ENCODE measurements around the gene CEP104.

CEP104 gene

DNA sequence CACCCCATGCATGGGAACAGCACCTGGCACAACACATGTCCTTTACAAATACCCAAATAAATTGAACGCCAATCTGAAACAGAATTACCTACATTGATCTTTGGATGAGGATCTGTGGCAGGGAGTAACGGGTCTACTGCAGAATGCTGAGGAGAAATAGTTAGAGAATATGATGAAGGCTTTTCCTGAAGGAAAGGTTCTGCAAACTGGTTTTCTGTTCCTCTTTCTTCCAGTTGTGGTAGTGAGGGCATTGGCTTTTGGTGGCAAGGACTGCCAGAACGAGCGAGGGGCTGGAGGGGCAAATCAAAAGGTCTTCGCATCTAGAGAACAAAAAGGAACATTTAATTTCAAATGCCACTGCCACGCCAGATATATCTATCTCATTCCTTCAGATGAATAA, 19.8 kb downstream of the CEP104 start:
- Histone ChIP-seq H3K9ac (ENCODE audit: low read depth, low read length, poor library complexity) (no peak overlapping the region), H3K27me3 (ENCODE audit: control insufficient read depth in 3 of 3, insufficient read depth in 3 of 3, low read depth in 1 of 3, low read length in 3 of 3) (no peaks in the 10 kb centered on the region), H2BK5ac (ENCODE audit: low read length) (no peak overlapping the region), H3K27ac (replicated peaks; ENCODE audit: low read length) (no peak overlapping the region), H3K9me3 (replicated peaks in 1 of 2; ENCODE audit: control insufficient read depth in 2 of 2, insufficient read depth in 1 of 2, low read depth in 1 of 2, low read length in 2 of 2) (peaks cover 0 to 7% of the 10 kb centered on the region in 2 donors), H3K4me2 (ENCODE audit: insufficient read depth, low read length, poor library complexity, severe bottlenecking) (no peak overlapping the region), H3K23ac (ENCODE audit: low read depth, low read length, poor library complexity) (no peak overlapping the region), H2AK5ac (ENCODE audit: low read depth, low read length) (no peak overlapping the region), H4K8ac (ENCODE audit: low read depth, low read length) (no peak overlapping the region), H3K36me3 (replicated peaks in 1 of 2; ENCODE audit: control insufficient read depth in 2 of 2, insufficient read depth in 2 of 2, low read length in 2 of 2) (peaks cover 28 to 62% of the 10 kb centered on the region in 2 donors), H3K4me3 (ENCODE audit: low read length in 2 of 2) (no peak overlapping the region), H3K14ac (ENCODE audit: low read length) (no peak overlapping the region), H2BK15ac (ENCODE audit: low read length) (no peak overlapping the region), H2BK12ac (ENCODE audit: low read length) (no peak overlapping the region), H4K91ac (ENCODE audit: low read depth, low read length, poor library complexity) (no peak overlapping the region), H2BK120ac (ENCODE audit: low read depth, low read length) (no peak overlapping the region), H2AFZ (ENCODE audit: low read length) (no peak overlapping the region), H3K18ac (ENCODE audit: low read length) (no peak overlapping the region), H3K4ac (ENCODE audit: low read length) (no peak overlapping the region), H3K4me1 (ENCODE audit: control insufficient read depth in 2 of 2, insufficient read depth in 1 of 2, low read depth in 1 of 2, low read length in 2 of 2) (no peaks in the 10 kb centered on the region), H3K79me1 (ENCODE audit: low read depth, low read length) (no peaks in the 10 kb centered on the region)
- DNase-seq (ENCODE audit: low spot score), result no peak
- no CpG with 5 or more reads among the region's 6 CpGs for WGBS, 2 donors (ENCODE audit: extremely low coverage in 2 of 2, insufficient read length in 2 of 2, insufficient replicate concordance in 1 of 2)

- H3K14ac ChIP-seq (ENCODE audit: low read length), result no peak overlapping the region
- no peak overlapping the region for H2AK5ac ChIP-seq (ENCODE audit: low read depth, low read length)
- peaks cover 0 to 7% of the 10 kb centered on the region in 2 donors for H3K9me3 ChIP-seq (replicated peaks in 1 of 2; ENCODE audit: control insufficient read depth in 2 of 2, insufficient read depth in 1 of 2, low read depth in 1 of 2, low read length in 2 of 2)
- no peak overlapping the region for H3K18ac ChIP-seq (ENCODE audit: low read length)
- no peak overlapping the region for H3K4me2 ChIP-seq (ENCODE audit: insufficient read depth, low read length, poor library complexity, severe bottlenecking)
- H4K8ac ChIP-seq (ENCODE audit: low read depth, low read length), result no peak overlapping the region
- H2BK5ac ChIP-seq (ENCODE audit: low read length), result no peak overlapping the region
- H3K4ac ChIP-seq (ENCODE audit: low read length), result no peak overlapping the region
- H2AFZ ChIP-seq (ENCODE audit: low read length), result no peak overlapping the region
- DNase-seq (ENCODE audit: low spot score), result no peak
- no peaks in the 10 kb centered on the region for H3K4me1 ChIP-seq (ENCODE audit: control insufficient read depth in 2 of 2, insufficient read depth in 1 of 2, low read depth in 1 of 2, low read length in 2 of 2)
- H2BK15ac ChIP-seq (ENCODE audit: low read length), result no peak overlapping the region
- peak overlapping the region; percentile 51 for H3K9ac ChIP-seq (ENCODE audit: low read depth, low read length, poor library complexity)
- H3K36me3 ChIP-seq (replicated peaks in 1 of 2; ENCODE audit: control insufficient read depth in 2 of 2, insufficient read depth in 2 of 2, low read length in 2 of 2), result peaks cover 31 to 70% of the 10 kb centered on the region in 2 donors
- H2BK12ac ChIP-seq (ENCODE audit: low read length), result no peak overlapping the region
- no peak overlapping the region for H3K27ac ChIP-seq (replicated peaks; ENCODE audit: low read length)
- no CpG with 5 or more reads among the region's 11 CpGs for WGBS, 2 donors (ENCODE audit: extremely low coverage in 2 of 2, insufficient read length in 2 of 2, insufficient replicate concordance in 1 of 2)
- no peaks in the 10 kb centered on the region for H3K27me3 ChIP-seq (ENCODE audit: control insufficient read depth in 3 of 3, insufficient read depth in 3 of 3, low read depth in 1 of 3, low read length in 3 of 3)
- H3K4me3 ChIP-seq (ENCODE audit: low read length in 2 of 2), result no peak overlapping the region
- no peak overlapping the region for H3K23ac ChIP-seq (ENCODE audit: low read depth, low read length, poor library complexity)
- no peaks in the 10 kb centered on the region for H3K79me1 ChIP-seq (ENCODE audit: low read depth, low read length)
- no peak overlapping the region for H4K91ac ChIP-seq (ENCODE audit: low read depth, low read length, poor library complexity)
- no peak overlapping the region for H2BK120ac ChIP-seq (ENCODE audit: low read depth, low read length)
Observed at GRCh38 chr1:3836421-3836820, 20.6 kb downstream of the CEP104 start.

DNA sequence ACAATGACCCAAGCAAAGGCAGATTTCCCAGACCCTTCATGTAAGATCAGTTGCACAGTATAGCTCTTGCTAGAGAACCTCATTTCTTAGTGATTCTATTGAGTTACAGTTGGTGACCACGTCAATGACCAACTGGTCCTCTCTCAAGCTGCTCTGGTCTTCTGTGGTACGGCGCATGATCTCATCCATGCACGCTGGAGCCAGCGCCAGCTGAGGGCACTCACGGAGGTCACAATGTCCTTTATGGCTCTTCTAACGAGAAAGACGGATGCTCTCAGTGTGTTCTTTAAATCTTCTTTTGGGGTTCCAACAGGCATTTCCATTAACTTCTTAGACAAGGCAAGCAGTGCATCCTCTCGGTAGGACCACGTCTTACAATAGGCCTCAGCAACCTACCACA, 22.3 kb downstream of the CEP104 start:
- Histone ChIP-seq H3K36me3 (replicated peaks in 1 of 2; ENCODE audit: control insufficient read depth in 2 of 2, insufficient read depth in 2 of 2, low read length in 2 of 2) (peaks cover 29 to 77% of the 10 kb centered on the region in 2 donors), H3K79me1 (ENCODE audit: low read depth, low read length) (no peaks in the 10 kb centered on the region), H3K23ac (ENCODE audit: low read depth, low read length, poor library complexity) (no peak overlapping the region)

DNA sequence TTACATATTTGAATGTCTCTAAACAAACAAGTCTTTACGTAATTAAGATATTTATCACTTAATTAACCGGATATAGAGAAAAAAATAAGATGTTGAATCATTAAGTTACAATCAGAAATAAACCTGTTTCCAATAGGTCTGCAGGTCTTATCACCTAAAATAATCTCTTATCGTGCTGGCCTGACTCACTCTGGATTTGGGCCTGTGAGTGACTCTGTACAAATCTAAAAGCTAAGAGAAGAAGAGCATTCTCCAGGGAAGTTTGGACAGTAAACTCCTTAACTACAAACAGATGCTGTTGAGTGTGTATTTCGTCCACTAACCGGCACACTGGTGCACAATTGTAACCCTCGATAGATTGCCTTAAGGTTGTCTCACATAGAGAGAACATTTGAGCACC, 25.3 kb downstream of the CEP104 start:
- Histone ChIP-seq H3K79me1 (ENCODE audit: low read depth, low read length) (no peaks in the 10 kb centered on the region), H3K4ac (ENCODE audit: low read length) (no peak overlapping the region), H2BK15ac (ENCODE audit: low read length) (no peak overlapping the region), H3K18ac (ENCODE audit: low read length) (no peak overlapping the region), H3K4me1 (ENCODE audit: control insufficient read depth in 2 of 2, insufficient read depth in 1 of 2, low read depth in 1 of 2, low read length in 2 of 2) (no peaks in the 10 kb centered on the region), H4K8ac (ENCODE audit: low read depth, low read length) (no peak overlapping the region), H2BK120ac (ENCODE audit: low read depth, low read length) (no peak overlapping the region), H3K36me3 (replicated peaks in 1 of 2; ENCODE audit: control insufficient read depth in 2 of 2, insufficient read depth in 2 of 2, low read length in 2 of 2) (peaks cover 23 to 76% of the 10 kb centered on the region in 2 donors), H2BK12ac (ENCODE audit: low read length) (no peak overlapping the region), H3K23ac (ENCODE audit: low read depth, low read length, poor library complexity) (no peak overlapping the region), H3K4me2 (ENCODE audit: insufficient read depth, low read length, poor library complexity, severe bottlenecking) (no peak overlapping the region), H2BK5ac (ENCODE audit: low read length) (no peak overlapping the region), H3K27me3 (ENCODE audit: control insufficient read depth in 3 of 3, insufficient read depth in 3 of 3, low read depth in 1 of 3, low read length in 3 of 3) (no peaks in the 10 kb centered on the region), H2AFZ (ENCODE audit: low read length) (no peak overlapping the region), H3K9ac (ENCODE audit: low read depth, low read length, poor library complexity) (no peak overlapping the region), H3K9me3 (replicated peaks in 1 of 2; ENCODE audit: control insufficient read depth in 2 of 2, insufficient read depth in 1 of 2, low read depth in 1 of 2, low read length in 2 of 2) (no peaks in the 10 kb centered on the region), H2AK5ac (ENCODE audit: low read depth, low read length) (no peak overlapping the region), H3K14ac (ENCODE audit: low read length) (no peak overlapping the region), H3K4me3 (ENCODE audit: low read length in 2 of 2) (no peak overlapping the region), H3K27ac (replicated peaks; ENCODE audit: low read length) (no peak overlapping the region), H4K91ac (ENCODE audit: low read depth, low read length, poor library complexity) (no peak overlapping the region)
- no peak for DNase-seq (ENCODE audit: low spot score)
- WGBS, 2 donors (ENCODE audit: extremely low coverage in 2 of 2, insufficient read length in 2 of 2, insufficient replicate concordance in 1 of 2), result no CpG with 5 or more reads among the region's 6 CpGs

More for the DNA sequence above, 22.3 kb downstream of the CEP104 start:
- no peak overlapping the region for H3K27ac ChIP-seq (replicated peaks; ENCODE audit: low read length)
- H2BK15ac ChIP-seq (ENCODE audit: low read length), result no peak overlapping the region
- H2BK5ac ChIP-seq (ENCODE audit: low read length), result no peak overlapping the region
- no peak overlapping the region for H3K14ac ChIP-seq (ENCODE audit: low read length)
- DNase-seq (ENCODE audit: low spot score), result no peak
- H3K18ac ChIP-seq (ENCODE audit: low read length), result no peak overlapping the region
- no peak overlapping the region for H2AFZ ChIP-seq (ENCODE audit: low read length)
- H2BK12ac ChIP-seq (ENCODE audit: low read length), result no peak overlapping the region
- no peak overlapping the region for H3K4ac ChIP-seq (ENCODE audit: low read length)
- WGBS, 2 donors (ENCODE audit: extremely low coverage in 2 of 2, insufficient read length in 2 of 2, insufficient replicate concordance in 1 of 2), result no CpG with 5 or more reads among the region's 10 CpGs
- no peak overlapping the region for H2BK120ac ChIP-seq (ENCODE audit: low read depth, low read length)
- H3K27me3 ChIP-seq (ENCODE audit: control insufficient read depth in 3 of 3, insufficient read depth in 3 of 3, low read depth in 1 of 3, low read length in 3 of 3), result no peaks in the 10 kb centered on the region
- H3K9me3 ChIP-seq (replicated peaks in 1 of 2; ENCODE audit: control insufficient read depth in 2 of 2, insufficient read depth in 1 of 2, low read depth in 1 of 2, low read length in 2 of 2), result peaks cover 0 to 7% of the 10 kb centered on the region in 2 donors
- no peak overlapping the region for H3K4me2 ChIP-seq (ENCODE audit: insufficient read depth, low read length, poor library complexity, severe bottlenecking)
- H4K91ac ChIP-seq (ENCODE audit: low read depth, low read length, poor library complexity), result no peak overlapping the region
- H4K8ac ChIP-seq (ENCODE audit: low read depth, low read length), result no peak overlapping the region
- no peak overlapping the region for H3K4me3 ChIP-seq (ENCODE audit: low read length in 2 of 2)
- H3K4me1 ChIP-seq (ENCODE audit: control insufficient read depth in 2 of 2, insufficient read depth in 1 of 2, low read depth in 1 of 2, low read length in 2 of 2), result no peaks in the 10 kb centered on the region
- H2AK5ac ChIP-seq (ENCODE audit: low read depth, low read length), result no peak overlapping the region
- H3K9ac ChIP-seq (ENCODE audit: low read depth, low read length, poor library complexity), result no peak overlapping the region

All from neuronal stem cell (in vitro differentiated cells).